GM18505 (cell line): ENCODE measurements around the gene CYP3A5.
"Not testable (repeated sequence)": the region's sequence is repeated elsewhere in the genome, so short reads cannot be mapped to it uniquely, and the experiment has no call there.

Experiments
- ATAC-seq: cut with Tn5 transposase; IDR thresholded peaks from one replicate; pipeline ENCODE4 v1.9.1; 2021; ENCODE audit not compliant: unreplicated experiment
- POLR2A ChIP-seq: IDR thresholded peaks from 4 replicates; pipeline ENCODE4 v1.6.1; 2011; ENCODE audit warnings: borderline replicate concordance; ENCODE audit not compliant: insufficient read depth, insufficient read length; ENCODE audit errors: extremely low read depth

CYP3A5 gene

DNA sequence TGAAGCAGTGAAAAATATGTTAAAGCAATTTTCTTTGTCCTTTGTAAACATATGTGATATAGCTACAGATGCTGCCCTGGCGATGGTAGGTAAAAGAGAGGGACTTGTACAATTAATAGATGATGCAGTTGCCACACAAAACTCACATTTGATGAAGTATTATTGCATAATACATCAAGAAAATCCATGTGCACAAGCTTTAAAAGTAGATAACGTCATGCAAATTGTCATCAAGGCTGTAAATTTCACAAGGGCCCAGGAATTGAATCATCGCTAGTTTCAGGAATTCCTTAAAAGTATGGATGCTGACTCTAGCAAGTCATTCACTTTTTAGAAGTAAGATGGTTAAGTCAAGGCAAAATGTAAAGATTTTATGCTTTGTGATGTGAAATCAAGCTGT lies 10.0 kb downstream of the CYP3A5 start:
- no peak for ATAC-seq
- no peak for TF ChIP-seq POLR2A

DNA sequence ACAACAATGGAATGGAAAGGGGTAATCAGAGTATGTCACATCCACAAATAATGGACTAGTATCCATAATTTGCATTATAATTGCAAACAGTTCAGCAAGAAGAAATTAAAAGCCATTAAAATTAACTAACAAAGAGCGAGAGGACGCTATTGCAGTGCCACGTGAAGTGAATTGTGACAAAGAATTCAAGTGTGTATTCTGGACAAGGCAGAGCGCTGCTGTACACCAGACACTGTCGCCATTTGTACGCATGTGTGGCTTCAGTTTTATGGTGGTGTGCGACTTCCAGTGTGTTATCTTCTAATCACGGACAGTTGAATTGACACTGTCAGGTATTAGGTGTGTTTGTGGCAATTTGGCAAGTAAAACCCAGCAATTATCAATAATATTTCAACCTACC lies 11.3 kb downstream of the CYP3A5 start:
- TF ChIP-seq POLR2A, result no peak
- ATAC-seq, result no peak

DNA sequence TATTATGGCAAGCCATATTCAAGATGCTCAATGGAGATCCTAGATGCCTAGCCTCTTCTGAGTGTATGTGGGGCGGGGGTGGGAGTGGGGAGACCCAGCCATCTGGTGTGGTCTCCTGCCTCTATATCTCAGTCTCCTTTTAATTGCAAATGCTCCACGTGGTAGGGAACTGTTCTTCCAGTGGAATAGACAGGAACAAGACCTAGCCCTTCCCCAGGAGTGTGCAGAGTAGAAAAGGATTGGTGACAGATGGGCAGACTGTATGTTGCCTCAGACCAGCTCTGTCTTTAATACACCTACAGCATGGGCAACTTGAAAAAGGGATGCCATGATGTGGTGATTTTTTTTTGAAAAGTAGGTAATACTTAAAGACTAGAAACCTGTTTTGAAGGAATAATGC lies 12.6 kb downstream of the CYP3A5 start:
- no peak for TF ChIP-seq POLR2A
- ATAC-seq, result no peak

DNA sequence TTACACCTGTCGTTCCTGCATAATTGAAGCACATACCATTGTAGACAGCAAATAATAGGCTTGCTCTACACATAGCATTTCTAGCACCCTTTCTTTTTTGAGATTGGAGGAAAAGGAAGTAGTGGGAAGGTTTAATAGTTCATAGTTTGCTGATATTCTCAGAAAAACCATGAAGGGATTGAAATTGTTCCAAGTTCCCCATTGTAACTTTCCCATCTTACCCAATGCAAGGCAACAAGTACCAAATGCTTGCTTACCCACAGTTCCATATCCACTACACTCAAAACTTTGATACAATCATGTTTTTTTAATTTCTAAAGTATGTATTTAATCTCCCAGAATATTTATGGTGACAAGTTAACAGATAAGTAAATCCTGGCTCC lies 13.8 kb downstream of the CYP3A5 start:
- ATAC-seq, result no peak
- no peak for TF ChIP-seq POLR2A

DNA sequence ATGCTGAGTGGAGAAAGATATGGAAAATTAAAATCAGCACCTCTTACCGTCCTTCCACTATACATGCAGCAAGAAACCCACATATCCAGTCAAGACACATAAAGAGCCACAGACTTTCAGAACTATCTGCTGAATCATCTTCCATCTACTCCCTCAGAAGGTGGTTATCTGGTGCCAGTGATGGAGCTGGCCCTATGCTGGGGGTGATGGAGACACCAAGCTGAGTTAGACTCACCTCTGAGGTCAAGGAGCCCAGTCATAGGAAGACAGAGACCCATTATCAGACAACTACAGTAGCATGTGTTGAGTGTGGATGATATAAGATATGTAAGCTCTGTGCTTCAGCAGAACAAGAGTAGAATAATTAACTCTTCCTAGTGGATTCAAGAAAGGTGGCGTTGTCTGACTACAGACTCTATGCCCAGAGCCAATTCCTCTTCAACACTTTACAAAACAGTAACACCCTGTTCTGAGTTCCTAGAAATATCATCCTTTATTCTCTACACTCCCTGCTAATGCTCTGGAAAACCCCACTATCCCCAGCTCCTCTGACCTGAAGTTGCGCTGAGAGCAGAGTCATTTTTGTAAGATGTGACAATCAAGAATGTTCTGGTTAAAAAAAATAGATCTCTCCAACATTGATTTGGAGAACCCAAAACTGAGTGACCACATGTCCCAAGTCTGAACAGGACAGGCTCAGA lies 14.3 kb downstream of the CYP3A5 start:
- no peak for TF ChIP-seq POLR2A
- ATAC-seq, result no peak

DNA sequence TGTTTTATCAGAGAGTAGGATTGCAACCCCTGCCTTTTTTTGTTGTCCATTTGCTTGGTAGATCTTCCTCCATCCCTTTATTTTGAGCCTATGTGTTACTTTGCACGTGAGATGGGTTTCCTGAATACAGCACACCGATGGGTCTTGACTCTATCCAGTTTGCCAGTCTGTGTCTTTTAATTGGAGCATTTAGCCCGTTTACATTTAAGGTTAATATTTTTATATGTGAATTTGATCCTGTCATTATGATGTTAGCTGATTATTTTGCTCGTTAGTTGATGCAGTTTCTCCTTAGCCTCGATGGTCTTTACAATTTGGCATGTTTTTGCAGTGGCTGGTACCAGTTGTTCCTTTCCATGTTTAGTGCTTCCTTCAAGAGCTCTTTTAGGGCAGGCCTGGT lies 21.9 kb downstream of the CYP3A5 start:
- not testable (repeated sequence) for ATAC-seq

DNA sequence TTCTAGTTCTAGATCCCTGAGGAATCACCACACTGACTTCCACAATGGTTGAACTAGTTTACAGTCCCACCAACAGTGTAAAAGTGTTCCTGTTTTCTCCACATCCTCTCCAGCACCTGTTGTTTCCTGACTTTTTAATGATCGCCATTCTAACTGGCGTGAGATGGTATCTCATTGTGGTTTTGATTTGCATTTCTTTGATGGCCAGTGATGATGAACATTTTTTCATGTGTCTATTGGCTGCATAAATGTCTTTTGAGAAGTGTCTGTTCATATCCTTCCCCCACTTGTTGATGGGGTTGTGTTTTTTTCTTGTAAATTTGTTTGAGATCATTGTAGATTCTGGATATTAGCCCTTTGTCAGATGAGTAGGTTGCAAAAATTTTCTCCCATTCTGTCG lies 25.2 kb downstream of the CYP3A5 start:
- not testable (repeated sequence) for ATAC-seq

DNA sequence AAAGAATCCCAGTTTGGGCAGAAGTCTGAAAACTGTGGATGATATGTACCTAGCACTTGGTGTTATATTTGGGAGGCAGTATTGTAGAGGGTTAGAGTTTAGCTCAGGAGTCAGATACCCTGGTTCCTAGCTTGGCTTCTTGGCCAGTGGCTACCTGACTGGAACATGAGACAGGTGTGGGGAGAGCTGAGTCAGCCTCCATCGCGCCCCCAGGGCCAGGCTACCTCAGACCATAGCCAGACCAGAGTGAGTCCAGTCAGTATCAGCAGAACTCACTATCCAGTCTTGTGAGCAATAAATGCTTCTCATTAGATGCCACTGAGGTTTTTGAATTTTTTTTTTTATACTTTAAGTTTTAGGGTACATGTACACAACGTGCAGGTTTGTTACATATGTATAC lies 26.0 kb downstream of the CYP3A5 start:
- no peak for TF ChIP-seq POLR2A
- ATAC-seq, result no peak

DNA sequence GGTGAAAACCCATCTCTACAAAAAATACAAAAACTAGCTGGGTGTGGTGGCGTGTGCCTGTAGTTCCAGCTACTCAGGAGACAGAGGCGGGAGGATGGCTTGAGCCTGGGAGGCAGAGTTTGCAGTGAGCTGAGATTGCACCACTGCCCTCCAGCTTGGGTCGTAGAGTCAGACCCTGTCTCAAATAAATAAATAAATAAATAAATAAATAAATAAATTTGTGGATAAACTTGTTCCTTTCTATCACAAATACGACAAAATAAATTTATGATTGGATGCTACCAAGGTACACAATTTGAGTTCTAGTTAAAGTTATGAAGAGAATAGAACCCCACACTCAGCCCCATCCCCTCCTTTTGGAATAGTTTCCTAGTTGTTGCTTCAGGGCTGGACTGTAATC lies 26.5 kb downstream of the CYP3A5 start:
- ATAC-seq, result not testable (repeated sequence)

DNA sequence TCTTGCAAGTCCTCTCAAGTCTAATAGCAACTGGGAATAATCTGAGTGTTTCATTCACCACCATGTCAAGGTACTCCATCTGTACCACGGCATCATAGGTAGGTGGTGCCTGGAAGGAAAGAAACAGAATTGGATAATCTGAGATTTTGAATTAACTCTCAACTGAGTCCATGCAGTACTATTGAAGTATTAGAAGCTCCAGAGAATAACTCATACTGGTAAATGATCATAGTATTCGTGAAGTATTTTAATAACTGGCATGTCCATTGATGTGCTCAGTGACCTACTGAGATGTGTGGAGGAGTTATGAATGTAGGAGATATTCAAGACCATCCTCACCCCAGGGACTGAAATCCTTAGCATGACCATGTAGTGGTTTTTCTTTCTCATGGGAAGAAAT lies 27.1 kb downstream of the CYP3A5 start:
- no peak for ATAC-seq
- TF ChIP-seq POLR2A, result no peak

DNA sequence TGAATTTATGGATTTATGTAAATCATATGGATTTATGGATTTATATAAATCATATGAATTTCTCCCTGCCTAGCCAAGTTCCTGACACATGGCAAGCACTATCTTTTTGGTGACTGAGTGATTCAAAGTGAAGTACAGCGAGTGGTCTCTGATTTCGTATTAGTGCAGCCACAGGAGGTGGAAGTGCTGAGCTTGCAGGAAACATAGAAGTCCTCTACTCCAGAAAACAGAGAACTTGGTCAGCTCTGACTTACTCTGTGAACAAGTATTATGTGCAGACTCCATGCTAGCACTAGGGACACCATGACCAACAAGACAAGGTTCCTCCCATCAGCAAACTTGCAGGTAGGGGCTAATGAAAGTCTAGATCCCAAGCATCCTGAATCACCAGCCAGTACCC lies 28.5 kb downstream of the CYP3A5 start:
- no peak for TF ChIP-seq POLR2A
- no peak for ATAC-seq

DNA sequence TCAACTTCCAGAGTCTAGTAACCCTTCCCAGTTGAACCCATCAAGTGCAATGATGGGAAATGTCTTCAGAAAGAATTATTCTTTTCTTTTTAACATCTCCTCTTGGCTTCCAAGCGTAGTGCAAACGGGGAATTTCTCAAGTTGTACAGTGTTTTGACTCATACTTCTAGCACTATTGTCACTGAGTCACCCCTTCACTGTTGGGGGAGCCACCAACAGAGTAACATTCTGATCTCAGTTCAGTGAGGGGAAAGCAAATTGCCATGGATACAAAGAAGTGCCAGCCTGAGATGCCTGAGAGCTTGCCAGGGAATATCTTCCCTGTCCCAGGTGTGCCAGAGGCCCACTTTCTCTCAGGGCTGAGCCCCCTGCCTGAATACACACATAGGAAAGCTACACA lies 31.0 kb downstream of the CYP3A5 start:
- no peak for TF ChIP-seq POLR2A
- ATAC-seq, result no peak

DNA sequence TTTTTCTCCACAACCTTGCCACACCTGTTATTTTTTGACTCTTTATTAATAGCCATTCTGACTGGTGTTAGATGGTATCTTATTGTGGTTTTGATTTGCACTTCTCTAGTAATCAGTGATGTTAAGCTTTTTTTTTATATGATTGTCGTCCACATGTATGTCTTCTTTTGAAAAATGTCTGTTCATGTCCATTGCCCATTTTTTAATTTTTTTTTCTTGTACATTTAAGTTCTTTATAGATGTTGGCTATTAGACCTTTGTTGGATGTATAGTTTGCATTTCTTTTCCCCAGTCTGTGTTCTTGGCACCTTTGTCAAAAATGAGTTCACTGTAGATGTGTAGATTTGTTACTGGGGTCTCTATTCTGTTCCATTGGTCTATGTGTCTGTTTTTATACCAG lies 34.2 kb downstream of the CYP3A5 start:
- TF ChIP-seq POLR2A, result no peak
- no peak for ATAC-seq

DNA sequence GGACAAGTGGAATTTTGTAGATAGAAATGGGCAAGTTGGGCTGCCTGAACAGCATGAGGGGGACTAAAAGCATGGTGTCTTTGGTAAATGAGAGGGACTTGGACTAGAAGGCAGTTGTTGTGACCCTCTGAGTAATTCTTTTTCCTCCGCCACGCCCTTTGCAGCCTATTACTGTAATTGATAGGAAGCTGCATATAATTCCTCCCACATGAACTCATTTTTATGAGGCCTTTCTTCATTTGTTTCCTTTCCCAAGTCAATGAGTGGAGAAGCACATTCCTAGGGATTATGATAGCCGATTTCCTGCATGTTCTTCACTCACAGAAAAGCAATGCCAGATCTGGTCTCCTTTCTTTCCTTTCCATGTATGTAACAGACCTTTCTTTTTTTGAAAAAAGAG lies 35.4 kb downstream of the CYP3A5 start:
- no peak for TF ChIP-seq POLR2A

DNA sequence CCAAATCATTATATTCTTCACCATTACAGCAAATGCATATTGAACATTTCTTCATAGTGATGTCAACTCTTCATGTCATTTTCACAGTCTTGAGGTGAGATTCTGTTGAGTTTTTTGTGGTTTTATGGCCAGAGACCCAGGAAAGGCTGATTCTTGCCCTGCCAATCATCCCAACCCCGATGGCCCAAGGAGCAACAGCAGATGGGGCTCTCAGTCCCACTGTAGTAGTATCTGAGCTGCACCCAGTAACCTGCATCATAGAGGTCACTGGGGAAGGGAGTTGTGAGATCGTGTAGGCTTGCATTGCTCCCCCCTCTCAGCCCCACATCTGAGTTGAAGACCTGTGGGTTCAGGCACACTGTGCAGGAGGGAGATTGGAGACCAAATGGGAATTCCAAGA lies 36.3 kb downstream of the CYP3A5 start:
- ATAC-seq, result no peak
- TF ChIP-seq POLR2A, result no peak

More for the DNA sequence above, 35.4 kb downstream of the CYP3A5 start:
- no peak for ATAC-seq
